ENCODE measurements around the gene ETV6. TPM values are rescaled to one million over a fixed set of nuclear protein-coding genes. Genes with fewer than 3 reads are reported as not detected.

ETV6 gene
- total RNA-seq, 2 donors from 2014 or later, result 41.4 to 58.4 TPM

GRCh38 chr12:11686120-11686519 is 36.6 kb downstream of the ETV6 start:
- TF ChIP-seq CTCF (IDR thresholded peaks at IDR 0.05), result no peak
- no peak overlapping the region for H3K4me3 ChIP-seq
- peaks cover 46 to 58% of the 10 kb centered on the region in 2 donors for H3K4me1 ChIP-seq (ENCODE audit: control insufficient read depth in 1 of 2, low read depth in 2 of 2)
- DNase-seq (ENCODE audit: low spot score) (no peak), ATAC-seq (ENCODE audit: insufficient number of reproducible peaks, low FRiP score, low read depth) (no peak)
- no peaks in the 10 kb centered on the region for H3K9me3 ChIP-seq
- no peak overlapping the region for H3K27ac ChIP-seq
- no peaks in the 10 kb centered on the region for H3K36me3 ChIP-seq
- H3K27me3 ChIP-seq (replicated peaks; ENCODE audit: insufficient read depth), result no peaks in the 10 kb centered on the region

- peaks cover 46 to 58% of the 10 kb centered on the region in 2 donors for H3K4me1 ChIP-seq (ENCODE audit: control insufficient read depth in 1 of 2, low read depth in 2 of 2)
- ATAC-seq (ENCODE audit: insufficient number of reproducible peaks, low FRiP score, low read depth), result no peak
- no peak overlapping the region for H3K4me3 ChIP-seq
- no peak for TF ChIP-seq CTCF (IDR thresholded peaks at IDR 0.05)
- no peak for DNase-seq (ENCODE audit: low spot score)
- H3K27me3 ChIP-seq (replicated peaks; ENCODE audit: insufficient read depth), result no peaks in the 10 kb centered on the region
- no peaks in the 10 kb centered on the region for H3K36me3 ChIP-seq
- no peaks in the 10 kb centered on the region for H3K9me3 ChIP-seq
- H3K27ac ChIP-seq, result no peak overlapping the region
These were observed 38.1 kb downstream of the ETV6 start for GRCh38 chr12:11687528-11687927.

GRCh38 chr12:11688379-11688778 is 38.9 kb downstream of the ETV6 start:
- no peaks in the 10 kb centered on the region for H3K27me3 ChIP-seq (replicated peaks; ENCODE audit: insufficient read depth)
- DNase-seq (ENCODE audit: low spot score), result no peak
- no peaks in the 10 kb centered on the region for H3K36me3 ChIP-seq
- no peak for ATAC-seq (ENCODE audit: insufficient number of reproducible peaks, low FRiP score, low read depth)
- H3K4me1 ChIP-seq (ENCODE audit: control insufficient read depth in 1 of 2, low read depth in 2 of 2), result peaks cover 46 to 59% of the 10 kb centered on the region in 2 donors
- no peaks in the 10 kb centered on the region for H3K9me3 ChIP-seq
- no peak for TF ChIP-seq CTCF (IDR thresholded peaks at IDR 0.05)
- H3K27ac ChIP-seq, result peak overlapping the region in 1 of 2 donors; percentile 9
- H3K4me3 ChIP-seq, result no peak overlapping the region

- no peak for TF ChIP-seq CTCF (IDR thresholded peaks at IDR 0.05)
- no peak for ATAC-seq (ENCODE audit: insufficient number of reproducible peaks, low FRiP score, low read depth)
- no peaks in the 10 kb centered on the region for H3K36me3 ChIP-seq
- H3K9me3 ChIP-seq, result no peaks in the 10 kb centered on the region
- no peak for DNase-seq (ENCODE audit: low spot score)
- H3K27ac ChIP-seq, result peak overlapping the region in 1 of 2 donors; percentile 9
- H3K4me1 ChIP-seq (ENCODE audit: control insufficient read depth in 1 of 2, low read depth in 2 of 2), result peaks cover 49 to 59% of the 10 kb centered on the region in 2 donors
- H3K4me3 ChIP-seq, result no peak overlapping the region
- H3K27me3 ChIP-seq (replicated peaks; ENCODE audit: insufficient read depth), result no peaks in the 10 kb centered on the region
These were observed 39.4 kb downstream of the ETV6 start for GRCh38 chr12:11688831-11689230.

- Histone ChIP-seq H3K27me3 (replicated peaks; ENCODE audit: insufficient read depth) (no peaks in the 10 kb centered on the region), H3K9me3 (no peaks in the 10 kb centered on the region), H3K4me3 (no peak overlapping the region), H3K27ac (no peak overlapping the region), H3K4me1 (ENCODE audit: control insufficient read depth in 1 of 2, low read depth in 2 of 2) (peaks cover 45 to 58% of the 10 kb centered on the region in 2 donors), H3K36me3 (no peaks in the 10 kb centered on the region)
- no peak for ATAC-seq (ENCODE audit: insufficient number of reproducible peaks, low FRiP score, low read depth)
- DNase-seq (ENCODE audit: low spot score), result no peak
- TF ChIP-seq CTCF (IDR thresholded peaks at IDR 0.05), result no peak
These were observed 40.2 kb downstream of the ETV6 start for GRCh38 chr12:11689591-11690186.
